Lung (tissue), 12 donors: ENCODE data around the gene HLF. TPM values are rescaled to one million over a fixed set of nuclear protein-coding genes. Genes with fewer than 3 reads are reported as not detected.
"Not testable (repeated sequence)": the region's sequence is repeated elsewhere in the genome, so short reads cannot be mapped to it uniquely, and the experiment has no call there.

Source experiments
- ATAC-seq: fragments of 200-7000 bp; cut with Tn5 transposase; one replicate; pipeline ENCODE4 v1.9.1; 2020; ENCODE audit warnings: moderate number of reproducible peaks; ENCODE audit not compliant: insufficient read depth, low FRiP score
- DNase-seq, 3 donors: peaks; one replicate each; pipeline ENCODE4 v3.0.0-alpha.2; 2013 to 2017
- H3K27ac ChIP-seq, 2 donors: one replicate each; pipeline ENCODE4 v1.5.1; 2013; ENCODE audit warnings: mild to moderate bottlenecking in 2 of 2, moderate library complexity in 2 of 2, control low read depth in 1 of 2, inconsistent platforms in 1 of 2, low read depth in 1 of 2, low read length in 1 of 2
- H3K27me3 ChIP-seq, 3 donors: one replicate each; pipeline ENCODE4 v1.5.1; 2013; ENCODE audit warnings: low read length in 2 of 3; ENCODE audit not compliant: control insufficient read depth in 3 of 3, insufficient read depth in 3 of 3
- H3K36me3 ChIP-seq, 4 donors: one replicate each; pipeline ENCODE4 v1.5.1; 2013; ENCODE audit warnings: low read length in 4 of 4, mild to moderate bottlenecking in 1 of 4, moderate library complexity in 1 of 4; ENCODE audit not compliant: control insufficient read depth in 4 of 4, insufficient read depth in 4 of 4
- H3K4me1 ChIP-seq, 5 donors: one replicate each; pipeline ENCODE4 v1.5.1; 2013; ENCODE audit warnings: low read length in 5 of 5, mild to moderate bottlenecking in 2 of 5, moderate library complexity in 1 of 5; ENCODE audit not compliant: control insufficient read depth in 5 of 5, insufficient read depth in 5 of 5
- H3K4me3 ChIP-seq: one replicate; pipeline ENCODE4 v1.5.1; 2013; ENCODE audit warnings: mild to moderate bottlenecking, control low read depth, moderate library complexity
- H3K9ac ChIP-seq, 2 donors: one replicate each; pipeline ENCODE4 v1.5.1; 2013; ENCODE audit warnings: low read length in 2 of 2, control low read depth in 1 of 2; ENCODE audit not compliant: insufficient read depth in 1 of 2
- H3K9me3 ChIP-seq, 4 donors: one replicate each; pipeline ENCODE4 v1.5.1; 2013; ENCODE audit warnings: low read length in 3 of 4, mild to moderate bottlenecking in 1 of 4, moderate library complexity in 1 of 4; ENCODE audit not compliant: control insufficient read depth in 4 of 4, insufficient read depth in 3 of 4
- CTCF ChIP-seq: IDR thresholded peaks from 2 replicates; pipeline ENCODE4 v1.5.1; 2012; ENCODE audit warnings: mild to moderate bottlenecking; ENCODE audit errors: control extremely low read depth, extremely low read depth
- WGBS, 2 donors: extraction: QIAGEN DNeasy Blood & Tissue Kit; methylation state at CpG; one replicate each; pipeline ENCODE4 v1.1.7; 2013; 5-methylcytosine and 5-hydroxymethylcytosine counted together
- polyA plus RNA-seq, 2 donors: library from polyadenylated mRNA; stranded (reverse); fragments of 200-250 nt; gene quantifications; one replicate each; pipeline ENCODE4 v1.2.1, GENCODE V29; 2013
- total RNA-seq, 2 donors: library from RNA; depleted of rRNA in 1 of 2; stranded (reverse); fragments of >200 nt in 1 of 2; gene quantifications; one replicate each; pipeline ENCODE4 v1.2.1, GENCODE V29; 2014 to 2021
- donor health status: control.
- donor health status: control.
- donor health status: Bipolar disorder and iron deficiency.
- donor health status: healthy.
- donor health status: DM: yes; HTN: yes; CAD: no.

The HLF gene
- total and polyA plus RNA-seq, 4 donors = 3.2 to 21.3 (median 7.9) TPM

DNA sequence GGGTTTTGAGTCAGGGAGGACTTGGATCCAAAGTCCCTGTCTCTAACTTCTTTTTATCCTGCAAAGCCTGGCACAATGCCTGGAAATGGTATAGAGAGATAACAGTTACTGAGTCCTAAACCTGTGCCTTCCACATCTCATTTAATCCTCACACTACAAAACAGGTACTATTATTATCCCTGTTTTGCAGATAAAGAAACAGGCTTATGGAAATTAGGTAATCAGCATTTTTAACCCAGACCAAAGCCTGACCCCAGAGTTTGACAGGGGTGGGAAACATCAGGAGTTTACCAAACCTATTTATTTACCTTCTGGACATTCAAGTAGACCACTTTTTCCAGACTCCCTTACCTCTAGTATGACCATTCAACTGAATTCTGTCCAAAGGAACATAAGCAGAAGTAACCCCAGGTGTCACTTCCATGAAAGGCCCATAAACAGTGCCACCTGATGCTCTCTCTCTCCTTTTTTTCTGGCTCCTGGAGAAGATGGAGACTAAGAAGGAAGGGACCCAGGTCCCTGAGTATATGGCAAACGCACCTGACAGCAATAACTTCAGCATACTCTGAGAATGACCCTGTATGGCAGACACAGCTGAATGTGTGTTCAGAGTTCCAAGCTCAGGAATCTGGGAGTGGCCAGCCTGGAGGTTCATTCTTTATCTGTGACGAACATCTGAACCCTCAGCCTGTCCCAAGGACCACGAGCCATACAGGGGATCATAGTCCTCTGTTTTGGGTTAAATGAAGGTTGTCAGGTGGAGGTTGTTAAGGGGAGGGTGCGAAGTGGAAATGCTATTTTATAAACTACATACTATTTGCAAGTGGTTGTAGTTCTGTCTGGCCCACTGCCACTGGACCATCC, 62.7 kb downstream of the HLF start:
- no peak overlapping the region for H3K9ac ChIP-seq
- no peaks in the 10 kb centered on the region for H3K36me3 ChIP-seq
- WGBS, 2 donors = 70 to 81% methylated on average over 4 of the region's 4 CpGs
- TF ChIP-seq CTCF = no peak
- no peak overlapping the region for H3K4me3 ChIP-seq
- peaks cover 0 to 54% (median 0%) of the 10 kb centered on the region in 5 donors for H3K4me1 ChIP-seq
- ATAC-seq (no peak), DNase-seq (no peak)
- H3K9me3 ChIP-seq = peaks cover 0 to 1% (median 0%) of the 10 kb centered on the region in 4 donors
- no peak overlapping the region for H3K27ac ChIP-seq
- no peaks in the 10 kb centered on the region for H3K27me3 ChIP-seq

DNA sequence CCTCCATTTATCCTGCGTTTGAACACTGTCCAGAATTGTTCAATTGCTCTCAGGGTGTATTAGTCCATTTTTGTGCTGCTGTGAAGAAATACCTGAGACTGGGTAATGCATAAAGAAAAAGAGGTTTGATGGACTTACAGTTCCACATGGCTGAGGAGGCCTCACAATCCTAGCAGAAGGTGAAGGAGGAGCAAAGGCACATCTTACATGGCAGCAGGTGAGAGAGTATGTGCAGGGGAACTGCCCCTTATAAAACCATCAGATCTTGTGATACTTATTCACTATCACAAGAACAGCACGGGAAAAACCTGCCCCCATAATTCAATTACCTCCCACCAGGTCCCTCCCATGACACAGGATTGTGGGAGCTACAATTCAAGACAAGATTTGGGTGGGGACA, 63.8 kb downstream of the HLF start:
- not testable (repeated sequence) for H3K9me3 ChIP-seq, ATAC-seq, DNase-seq, H3K9ac ChIP-seq, H3K27ac ChIP-seq, H3K27me3 ChIP-seq, H3K36me3 ChIP-seq, H3K4me3 ChIP-seq
- H3K4me1 ChIP-seq = peaks cover 0 to 47% (median 0%) of the 10 kb centered on the region in 5 donors
- WGBS, 2 donors = 81 to 86% methylated on average over 2 of the region's 2 CpGs

DNA sequence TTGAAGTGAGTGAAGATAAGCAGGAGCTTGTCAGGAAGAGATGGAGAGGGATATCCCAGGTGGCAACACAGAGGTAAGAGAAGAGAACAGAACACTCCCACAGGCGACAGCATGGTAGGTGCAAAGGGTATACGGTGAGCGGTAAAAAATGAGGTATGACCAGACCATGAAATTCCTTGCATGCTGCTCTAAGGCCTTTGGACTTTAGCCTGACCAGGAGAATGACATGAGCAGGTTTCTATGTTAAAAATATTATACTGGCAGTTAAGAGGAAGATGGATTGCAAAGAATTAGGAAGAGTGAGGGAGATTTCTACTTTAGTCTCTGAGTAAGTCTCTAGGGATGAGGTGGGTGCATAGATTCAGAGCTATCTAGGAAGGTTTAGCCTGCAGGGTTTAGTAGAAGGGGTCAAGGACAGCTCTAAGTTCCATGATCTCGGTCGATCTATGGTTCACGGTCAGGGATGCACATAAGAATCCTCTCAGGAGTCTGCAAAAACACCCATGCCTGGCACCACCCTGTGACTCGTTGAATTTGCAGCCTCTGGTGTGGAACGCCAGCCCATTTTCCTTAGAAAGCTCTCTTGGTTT, 65.7 kb downstream of the HLF start:
- H3K27ac ChIP-seq = no peak overlapping the region
- 95 to 96% methylated on average over 8 of the region's 8 CpGs for WGBS, 2 donors
- no peak overlapping the region for H3K4me3 ChIP-seq
- no peak overlapping the region for H3K9ac ChIP-seq
- peaks cover 0 to 1% (median 0%) of the 10 kb centered on the region in 4 donors for H3K9me3 ChIP-seq
- no peaks in the 10 kb centered on the region for H3K36me3 ChIP-seq
- TF ChIP-seq CTCF = no peak
- peaks cover 0 to 41% (median 2%) of the 10 kb centered on the region in 5 donors for H3K4me1 ChIP-seq
- no peak for DNase-seq
- peaks cover 0 to 4% (median 0%) of the 10 kb centered on the region in 3 donors for H3K27me3 ChIP-seq
- ATAC-seq = no peak
